HG03045 (cell line): ENCODE data around the gene CCR2.
A peak's percentile ranks its signal among the peaks of the same experiment; 100 is the strongest.
"Not testable (repeated sequence)": the region's sequence is repeated elsewhere in the genome, so short reads cannot be mapped to it uniquely, and the experiment has no call there.

Experiments
- ATAC-seq: cut with Tn5 transposase; IDR thresholded peaks from one replicate; pipeline ENCODE4 v1.9.1; 2021; ENCODE audit warnings: mild to moderate bottlenecking, moderate library complexity; ENCODE audit not compliant: unreplicated experiment

CCR2 gene

DNA sequence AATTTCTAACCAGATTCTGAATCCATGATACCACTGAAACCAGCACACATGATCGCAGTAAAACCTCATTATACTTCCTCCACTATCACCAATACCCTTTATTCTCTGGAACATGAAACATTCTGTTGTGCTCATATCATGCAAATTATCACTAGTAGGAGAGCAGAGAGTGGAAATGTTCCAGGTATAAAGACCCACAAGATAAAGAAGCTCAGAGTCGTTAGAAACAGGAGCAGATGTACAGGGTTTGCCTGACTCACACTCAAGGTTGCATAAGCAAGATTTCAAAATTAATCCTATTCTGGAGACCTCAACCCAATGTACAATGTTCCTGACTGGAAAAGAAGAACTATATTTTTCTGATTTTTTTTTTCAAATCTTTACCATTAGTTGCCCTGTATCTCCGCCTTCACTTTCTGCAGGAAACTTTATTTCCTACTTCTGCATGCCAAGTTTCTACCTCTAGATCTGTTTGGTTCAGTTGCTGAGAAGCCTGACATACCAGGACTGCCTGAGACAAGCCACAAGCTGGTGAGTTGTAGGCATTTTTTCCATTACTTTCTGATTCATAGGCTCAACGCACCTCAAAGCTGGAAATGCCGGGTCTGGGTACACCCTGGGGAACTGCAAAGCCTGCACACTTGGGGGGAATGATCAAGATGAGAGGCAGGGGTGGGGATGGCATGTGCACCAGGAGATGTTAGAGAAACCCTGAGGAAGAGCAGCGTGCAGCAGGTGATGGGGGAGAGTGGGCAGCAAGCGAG is at the start of gene CCR2:
Gene CCR2 (plus strand): TSS at position 465 of the 764 bp plus-strand sequence. CDS start 3,417 bp downstream, outside the sequence.
- ATAC-seq: no peak

DNA sequence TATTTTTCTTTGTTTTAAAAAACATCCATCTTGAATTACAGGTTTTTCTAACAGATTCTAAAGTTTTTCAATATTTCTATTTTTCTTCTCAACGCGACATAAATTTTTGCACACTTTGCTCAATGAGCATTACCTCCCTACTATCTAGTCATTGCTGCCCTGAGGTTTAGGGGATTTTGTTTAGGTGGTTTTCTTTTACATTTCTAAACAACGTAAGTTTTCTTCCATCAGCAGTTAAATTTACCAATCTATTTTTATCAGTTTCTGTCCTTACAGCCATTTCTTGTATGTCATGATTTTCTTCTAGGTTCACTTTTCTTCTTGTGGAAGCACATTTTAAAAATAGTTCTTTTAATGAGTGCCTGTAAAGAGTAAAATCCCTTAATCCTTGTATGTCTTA is 49.2 kb upstream of the CCR2 start:
- ATAC-seq: no peak

DNA sequence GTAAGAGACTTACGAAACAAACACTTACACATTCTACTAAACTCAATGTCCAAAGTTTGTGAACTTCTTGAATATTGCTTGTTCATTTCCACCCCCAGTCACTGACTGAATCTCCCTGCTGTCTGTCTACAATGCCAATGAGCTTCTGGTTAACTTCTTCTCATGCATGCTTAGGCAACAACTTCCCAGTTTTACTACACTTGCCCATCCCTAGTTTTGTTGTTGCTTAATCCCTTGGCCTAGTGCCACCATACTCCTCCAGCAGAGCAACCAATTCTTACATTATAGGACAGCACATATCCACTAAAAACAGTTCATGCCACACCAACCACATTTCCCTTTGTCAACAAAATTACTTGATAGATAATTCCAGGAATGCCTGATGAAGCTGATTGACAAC is 40.9 kb upstream of the CCR2 start:
- no peak for ATAC-seq

DNA sequence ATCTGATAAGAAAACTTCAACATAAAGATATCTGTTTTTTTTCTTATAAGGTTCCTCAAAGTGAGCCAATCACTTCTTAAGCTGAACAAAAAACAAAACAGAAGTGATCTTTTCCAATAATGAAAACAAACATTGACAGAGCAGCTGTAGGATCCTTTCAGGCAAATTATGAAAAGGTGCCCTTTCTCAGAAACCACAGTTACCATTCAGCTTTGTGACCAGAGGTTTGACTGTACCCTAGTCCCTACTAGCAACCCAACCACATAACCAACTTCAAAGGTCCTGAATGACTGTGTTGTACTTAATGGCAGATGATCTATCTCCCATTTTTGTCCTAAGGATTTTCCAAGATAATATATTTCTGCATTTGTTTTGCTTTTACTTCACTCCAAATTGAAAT is 39.4 kb upstream of the CCR2 start:
- ATAC-seq: peak; percentile 70

DNA sequence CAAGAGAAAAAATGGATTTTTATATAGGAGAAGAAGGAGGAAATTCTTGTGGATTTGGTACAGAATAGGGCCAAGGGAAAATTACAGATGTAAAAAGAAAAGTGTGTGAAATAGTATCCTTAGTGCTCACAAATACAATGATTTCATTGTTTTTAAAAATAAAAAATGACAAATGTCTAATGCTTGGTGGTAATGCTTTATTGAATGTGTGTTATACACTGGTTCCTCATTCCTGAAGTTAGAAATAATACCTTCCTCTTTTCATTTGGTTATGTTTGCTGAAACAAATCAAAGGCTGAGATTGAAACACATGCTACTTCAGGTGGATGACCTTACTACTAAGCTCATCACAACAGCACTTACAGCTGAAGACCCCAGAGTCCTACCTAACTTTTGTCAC is 37.7 kb upstream of the CCR2 start:
- ATAC-seq: no peak

DNA sequence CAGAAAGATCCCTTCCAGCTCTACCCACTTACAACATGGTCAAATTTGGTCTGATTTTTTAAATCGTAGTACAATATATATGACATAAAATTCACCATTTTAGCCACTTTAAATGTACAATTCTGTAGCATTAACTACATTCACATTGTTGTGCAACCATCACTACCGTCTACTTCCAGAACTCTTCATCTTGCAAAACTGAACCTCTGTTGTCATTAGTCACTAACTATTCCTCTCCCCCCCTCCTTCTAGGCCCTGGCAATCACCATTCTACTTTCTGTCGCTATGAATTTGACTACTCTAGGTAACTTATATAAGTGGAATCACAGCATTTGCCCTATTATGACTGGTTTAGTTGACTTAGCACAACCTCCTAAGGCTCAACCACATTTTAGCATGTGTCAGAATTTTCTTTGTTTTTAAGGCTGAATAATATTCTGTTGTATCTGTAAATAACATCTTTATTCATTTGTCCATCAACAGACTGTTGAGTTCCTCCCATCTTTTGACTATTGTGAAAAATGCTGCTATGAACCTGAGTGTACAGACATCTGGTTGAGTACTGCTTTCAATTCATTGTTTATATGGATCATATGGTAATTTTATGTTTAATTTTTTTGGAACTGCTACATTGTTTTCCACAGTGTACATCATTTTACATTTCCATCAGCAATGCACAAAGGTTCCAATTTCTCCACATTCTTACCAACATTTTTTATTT is 35.5 kb upstream of the CCR2 start:
- no peak for ATAC-seq

DNA sequence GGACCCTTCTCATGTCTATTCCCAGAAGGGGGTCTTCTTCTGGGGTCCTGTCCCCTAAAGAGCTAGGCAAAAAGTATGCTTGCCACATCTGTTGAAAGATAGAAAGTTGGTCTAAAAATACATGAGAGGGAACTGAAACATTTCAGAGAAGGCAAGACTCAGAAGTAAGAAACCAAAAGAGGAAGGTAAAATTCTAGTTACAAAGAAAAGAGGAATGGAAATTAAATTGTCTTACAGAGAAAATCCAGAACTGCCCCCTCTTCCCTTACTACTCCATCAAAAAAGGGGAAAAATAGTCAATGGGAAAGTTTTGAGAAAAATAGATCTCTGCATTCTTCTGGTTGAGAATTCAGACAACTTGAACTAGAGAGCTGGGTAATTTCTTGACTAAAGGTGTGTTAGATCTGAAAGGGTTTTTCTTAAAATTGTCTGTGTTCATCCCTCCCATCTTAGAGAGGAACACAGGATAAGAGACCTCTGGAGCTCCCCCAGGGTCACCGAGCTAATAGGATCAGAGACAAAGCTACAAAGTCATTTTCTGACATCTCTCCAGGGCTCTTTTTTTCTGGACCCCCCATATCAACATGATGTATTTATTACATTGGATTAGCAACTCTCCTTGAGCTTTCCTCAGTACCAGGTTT is 32.3 kb upstream of the CCR2 start:
- ATAC-seq: no peak

DNA sequence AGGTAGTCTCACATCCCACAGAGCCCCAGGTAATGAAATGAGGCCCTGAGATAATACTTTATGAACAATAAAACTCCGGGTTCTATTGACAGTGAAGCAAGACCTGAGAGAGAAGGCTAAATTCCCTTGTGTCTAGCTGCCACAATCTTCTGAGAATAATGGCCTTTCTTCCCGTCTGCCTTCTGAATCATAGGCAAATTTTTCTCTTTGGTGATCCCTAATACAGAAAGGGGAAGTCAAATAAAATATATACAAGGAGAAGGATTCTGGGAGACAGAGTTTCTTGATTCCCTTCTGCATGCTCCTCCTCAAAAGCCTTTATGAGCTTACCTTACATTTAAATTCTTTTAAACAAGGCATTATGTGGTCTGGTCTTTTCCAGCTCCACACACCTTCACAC is 29.9 kb upstream of the CCR2 start:
- ATAC-seq: no peak

DNA sequence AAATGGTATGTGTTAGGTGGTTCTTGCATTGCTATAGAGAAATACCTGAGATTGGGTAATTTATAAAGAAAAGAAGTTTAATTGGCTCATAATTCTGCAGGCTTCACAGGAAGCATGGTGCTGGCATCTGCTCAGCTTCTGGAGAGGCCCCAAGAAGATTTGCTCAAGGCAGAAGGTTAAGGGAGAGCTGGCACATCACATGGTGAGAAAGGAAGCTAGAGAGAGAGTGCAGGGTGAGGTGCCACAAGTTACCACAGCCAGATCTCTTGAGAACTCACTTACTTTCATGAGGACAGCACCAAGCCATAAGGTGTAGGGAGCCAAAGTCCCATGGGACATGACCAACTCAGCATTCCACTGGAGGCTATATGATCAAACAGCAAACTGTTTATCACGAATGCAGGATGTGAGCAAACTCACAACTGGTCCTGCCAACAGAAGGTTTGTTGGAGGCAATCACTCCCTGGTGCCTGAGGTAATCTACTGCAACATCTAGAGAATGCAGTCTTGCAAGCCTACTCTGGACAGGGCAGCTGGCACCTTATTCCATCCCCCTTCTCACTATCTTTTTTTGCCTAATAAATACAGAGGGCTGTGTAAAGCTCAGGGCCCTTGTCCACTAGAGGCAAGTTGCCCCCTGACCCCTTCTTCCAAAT is 28.1 kb upstream of the CCR2 start:
- no peak for ATAC-seq

DNA sequence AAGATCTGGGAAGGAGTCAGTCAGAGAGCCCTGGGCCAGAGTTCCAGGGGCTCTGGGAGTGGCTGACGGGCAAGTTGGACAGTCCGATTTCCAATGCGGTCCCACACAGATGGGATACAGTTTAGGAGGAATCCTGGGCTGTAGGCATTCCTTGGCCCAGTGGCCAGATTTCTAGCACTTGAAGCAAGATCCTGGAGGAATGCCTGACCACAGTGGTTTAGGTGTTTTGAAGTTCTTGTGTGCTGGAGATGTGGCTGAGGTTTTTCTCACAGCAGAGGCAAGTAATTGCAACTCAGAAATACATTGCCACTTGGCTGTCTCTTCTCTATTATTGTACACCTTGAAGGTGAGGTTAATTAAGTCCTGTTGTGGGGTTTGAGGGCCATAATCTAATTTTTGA is 23.2 kb upstream of the CCR2 start:
- not testable (repeated sequence) for ATAC-seq

DNA sequence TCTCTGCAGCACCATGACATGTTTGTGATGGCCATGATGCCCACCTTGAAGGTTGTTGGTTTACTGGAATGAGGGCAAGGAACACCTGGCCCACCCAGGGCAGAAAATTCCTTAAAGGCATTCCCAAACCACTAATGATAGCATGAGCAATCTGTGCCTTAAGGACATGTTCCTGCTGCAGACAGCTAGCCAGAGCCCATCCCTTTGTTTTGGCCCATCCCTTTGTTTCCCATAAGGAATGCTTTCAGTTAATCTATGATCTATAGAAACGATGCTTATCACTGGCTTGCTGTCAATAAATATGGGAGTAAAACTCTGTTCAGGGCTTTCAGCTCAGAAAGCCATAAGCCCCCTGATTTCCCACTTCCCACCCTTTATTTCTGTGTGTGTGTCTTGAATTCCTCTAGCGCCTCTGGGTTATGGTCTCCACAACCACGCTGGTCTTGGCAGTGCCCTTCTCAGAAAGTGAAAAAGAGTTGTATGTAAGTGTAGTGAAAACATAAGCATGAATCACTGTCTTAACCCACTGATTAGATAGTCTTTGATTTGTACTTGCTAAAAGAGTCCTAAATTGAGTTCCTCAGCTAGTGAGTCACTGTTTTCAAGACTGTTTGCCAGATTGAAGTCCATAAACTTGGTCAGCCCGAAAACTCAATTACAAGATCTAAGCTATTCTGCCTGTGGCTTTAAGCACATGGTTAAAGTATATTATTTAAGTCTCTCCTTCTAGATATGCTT is 19.0 kb upstream of the CCR2 start:
- ATAC-seq: no peak

DNA sequence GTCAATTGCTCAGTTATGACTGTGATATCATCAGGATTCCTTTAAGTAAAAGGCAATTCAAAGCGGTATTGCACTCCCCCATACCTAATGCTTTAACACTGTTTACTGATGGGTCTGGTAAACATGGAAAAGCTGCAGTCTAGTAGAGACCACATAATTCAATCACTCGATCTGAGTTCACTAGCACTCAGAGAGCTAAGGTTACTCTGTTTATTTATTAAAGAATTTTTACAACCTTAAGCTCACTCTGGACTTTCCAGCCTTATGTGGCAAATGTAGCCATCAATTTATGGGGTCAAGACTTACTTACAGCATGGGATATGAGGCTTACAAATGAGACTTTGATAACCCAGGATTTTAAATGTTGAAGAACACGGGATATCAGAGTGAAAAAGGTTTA is 18.4 kb upstream of the CCR2 start:
- ATAC-seq: no peak

DNA sequence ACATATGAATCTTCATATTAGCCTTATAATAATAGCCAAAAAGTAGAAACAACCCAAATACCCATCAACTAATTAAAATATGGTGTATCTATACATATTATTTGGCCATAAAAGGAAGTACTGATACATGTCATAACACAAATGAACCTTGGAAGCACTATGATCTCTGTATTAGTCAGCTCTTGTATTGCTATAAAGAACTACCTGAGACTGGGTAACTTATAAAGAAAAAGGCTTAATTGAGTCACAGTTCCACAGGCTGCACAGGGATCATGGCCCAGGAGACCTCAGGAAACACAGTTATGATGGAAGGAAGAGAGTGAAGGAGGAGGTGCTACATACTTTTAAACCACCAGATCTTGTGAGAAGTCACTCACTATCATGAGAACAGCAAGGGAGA is 16.0 kb upstream of the CCR2 start:
- no peak for ATAC-seq

DNA sequence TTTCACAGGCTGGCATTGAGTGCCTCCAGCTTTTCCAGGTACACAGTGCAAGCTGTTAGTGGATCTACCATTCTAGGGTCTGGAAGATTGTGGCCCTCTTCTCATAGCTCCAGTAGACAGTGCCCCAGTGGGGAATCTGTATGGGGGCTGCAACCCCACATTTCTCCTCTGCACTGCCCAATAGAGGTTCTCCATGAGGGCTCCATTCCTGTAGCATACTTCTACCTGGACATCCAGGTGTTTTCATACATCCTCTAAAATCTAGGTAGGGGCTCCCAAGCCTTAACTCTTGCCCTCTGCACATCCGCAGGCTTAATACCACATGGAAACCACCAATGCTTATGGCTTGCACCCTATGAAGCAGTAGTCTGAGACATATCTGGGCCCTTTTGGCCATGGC is 15.1 kb upstream of the CCR2 start:
- no peak for ATAC-seq

DNA sequence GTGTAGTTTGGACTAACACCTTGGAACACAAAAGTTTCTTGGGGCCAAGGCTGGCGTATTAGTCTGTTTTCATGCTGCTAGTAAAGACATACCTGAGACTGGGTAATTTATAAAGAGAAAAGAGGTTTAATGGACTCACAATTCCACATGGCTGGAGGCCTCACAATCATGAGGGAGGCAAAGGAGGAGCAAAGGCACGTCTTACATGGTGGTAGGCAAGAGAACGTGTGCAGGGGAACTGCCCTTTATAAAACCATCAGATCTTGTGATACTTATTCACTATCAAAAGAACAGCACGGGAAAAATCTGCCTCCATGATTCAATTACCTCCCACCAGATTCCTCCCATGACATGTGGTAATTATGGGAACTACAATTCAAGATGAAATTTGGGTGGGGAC is 9.4 kb upstream of the CCR2 start:
- ATAC-seq: no peak

DNA sequence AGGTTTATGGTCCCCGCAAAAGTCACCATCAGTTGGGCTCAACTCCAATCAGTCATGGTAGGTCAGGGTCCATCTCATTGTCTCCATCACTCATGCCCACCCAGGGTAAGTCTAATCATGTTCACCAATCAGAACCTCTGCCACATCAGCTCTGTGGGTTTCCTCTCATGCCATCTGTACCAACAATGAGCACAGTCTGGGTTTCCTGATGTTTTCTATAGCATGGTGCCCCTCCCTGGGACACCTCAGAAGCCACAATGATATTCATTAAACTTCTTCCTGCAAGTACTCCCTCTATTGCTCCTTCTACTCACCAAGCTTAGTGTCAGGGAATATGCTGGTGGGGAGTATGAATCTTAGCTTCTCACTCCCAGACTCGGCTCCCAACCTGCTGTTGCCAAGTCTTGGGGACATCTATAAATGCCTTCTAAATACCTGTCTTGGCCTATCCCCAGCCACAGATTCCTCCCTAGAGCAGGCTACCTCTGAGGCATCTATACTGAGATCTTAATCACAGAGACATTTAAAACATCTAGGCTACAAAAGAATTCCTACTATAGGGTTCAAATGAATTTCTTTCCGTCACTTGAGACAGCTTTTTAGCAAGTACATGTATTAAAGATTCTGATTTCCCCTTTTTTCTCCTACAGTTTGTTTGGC is 5.0 kb upstream of the CCR2 start:
- ATAC-seq: no peak

DNA sequence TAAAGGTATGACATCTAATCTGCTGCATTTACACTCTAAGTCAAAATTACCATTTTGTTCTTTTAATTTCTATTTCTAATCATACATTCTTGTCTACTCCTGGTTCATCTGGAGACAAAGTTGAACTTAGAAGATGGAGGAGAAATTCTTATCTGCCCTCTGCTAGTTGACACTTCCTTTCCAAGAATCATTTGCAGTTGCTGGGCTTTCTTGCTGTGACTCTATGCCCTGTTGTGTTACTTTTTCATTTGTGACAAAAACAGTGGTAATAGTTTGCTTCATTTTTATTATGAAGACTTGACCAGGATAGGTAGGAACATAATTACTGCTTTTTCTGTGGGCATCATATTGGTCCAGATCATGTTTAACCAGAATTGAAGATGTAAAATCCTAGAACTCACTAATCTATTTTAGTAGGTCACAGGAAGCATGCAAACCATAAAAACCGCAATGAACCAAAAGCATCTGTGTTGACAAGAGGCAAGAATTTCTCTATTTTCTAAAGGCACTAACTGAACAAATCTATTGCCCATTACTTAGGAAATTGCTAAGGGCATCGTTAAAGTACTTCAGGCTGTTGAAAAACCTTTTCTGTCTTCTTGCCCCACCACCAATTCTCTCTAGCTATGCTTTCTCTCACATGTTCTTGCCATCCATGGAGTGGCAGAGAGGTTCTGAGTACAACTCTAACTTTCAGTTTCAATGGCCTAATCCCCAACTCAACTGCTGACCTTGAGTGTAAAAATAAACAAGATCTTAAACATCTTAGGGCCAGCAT is 4.2 kb upstream of the CCR2 start:
- peak; percentile 75 for ATAC-seq

DNA sequence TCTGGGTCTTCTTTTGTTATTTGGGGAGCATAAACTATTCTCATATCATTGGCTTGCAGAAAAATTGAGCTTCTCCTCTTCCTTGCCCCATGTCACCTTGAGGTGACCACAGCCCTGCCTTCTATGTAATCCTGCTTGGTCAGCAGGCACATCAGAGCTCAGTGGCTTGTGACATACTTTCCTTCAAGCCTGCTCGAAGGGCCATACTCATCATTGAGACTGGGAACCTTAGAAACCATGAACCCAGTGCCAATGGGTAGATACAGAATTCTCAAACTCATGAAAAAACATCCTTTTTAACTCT is 3.7 kb upstream of the CCR2 start:
- ATAC-seq: peak; percentile 19

DNA sequence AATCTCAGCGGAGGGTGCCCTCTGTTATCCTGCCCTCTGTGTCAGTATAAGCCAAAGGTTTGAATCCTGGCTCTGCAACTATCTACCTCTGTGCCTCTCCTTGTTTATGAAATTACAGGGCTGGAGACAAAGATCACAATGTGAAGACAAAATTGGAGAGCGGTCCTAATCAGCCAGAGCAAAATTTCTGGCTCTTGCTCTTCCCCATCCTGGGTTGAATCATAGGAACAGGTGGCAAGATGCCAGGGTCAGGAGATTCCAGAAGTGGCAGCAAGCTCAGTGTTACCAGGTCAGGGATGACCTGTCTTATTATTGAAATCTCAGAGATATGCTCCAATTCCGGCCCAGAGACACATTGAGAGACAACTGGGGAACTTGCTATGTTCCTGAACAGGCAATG is 2.3 kb upstream of the CCR2 start:
- ATAC-seq: no peak

DNA sequence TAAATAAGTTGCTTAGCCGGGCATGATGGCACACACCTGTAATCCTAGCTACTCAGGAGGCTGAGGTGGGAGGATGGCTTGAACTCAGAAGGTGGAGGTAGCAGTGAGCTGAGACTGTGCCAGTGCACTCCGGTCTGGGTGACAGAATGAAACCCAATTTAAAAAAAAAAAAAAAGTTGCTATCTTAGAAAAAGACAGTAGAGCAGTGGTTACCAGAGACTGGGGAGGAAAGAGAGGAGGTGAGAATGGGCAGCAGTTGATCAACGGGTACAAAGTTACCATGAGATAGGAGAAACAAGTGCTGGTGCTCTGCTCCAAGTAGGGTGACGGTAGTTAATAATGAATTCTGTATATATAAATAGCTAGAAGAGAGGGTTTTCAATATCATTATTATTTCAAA is 821 bp upstream of the CCR2 start:
- ATAC-seq: no peak
